Measurements from ENCODE around the gene RNASE11.

The RNASE11 gene

DNA sequence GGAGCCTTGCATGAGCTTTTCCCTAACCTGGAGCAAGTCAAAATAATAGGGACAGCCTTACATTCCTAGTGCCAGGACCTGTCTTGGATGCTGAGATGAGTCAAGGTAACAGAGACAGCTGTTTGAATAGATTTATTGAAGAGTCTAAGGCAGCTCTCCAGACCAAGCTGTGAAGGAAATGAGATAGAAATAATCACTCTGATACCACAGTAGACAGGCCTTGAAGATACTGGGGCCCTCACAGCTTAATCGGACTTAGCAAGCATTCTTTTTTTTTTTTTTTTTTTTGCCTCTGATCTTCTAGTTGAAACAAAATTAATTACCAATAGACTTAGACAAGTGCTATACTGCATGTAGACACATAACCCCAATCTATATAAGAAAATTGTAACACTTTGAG lies 23.8 kb downstream of the RNASE11 start:
- TF ChIP-seq TAF1 (IDR thresholded peaks at IDR 0.05; ENCODE audit: borderline replicate concordance, insufficient read depth, low read length) = no peak
- TF ChIP-seq POLR2AphosphoS5 (IDR thresholded peaks at IDR 0.05; ENCODE audit: low read depth, low read length) = no peak
- TF ChIP-seq, protein P1, sequence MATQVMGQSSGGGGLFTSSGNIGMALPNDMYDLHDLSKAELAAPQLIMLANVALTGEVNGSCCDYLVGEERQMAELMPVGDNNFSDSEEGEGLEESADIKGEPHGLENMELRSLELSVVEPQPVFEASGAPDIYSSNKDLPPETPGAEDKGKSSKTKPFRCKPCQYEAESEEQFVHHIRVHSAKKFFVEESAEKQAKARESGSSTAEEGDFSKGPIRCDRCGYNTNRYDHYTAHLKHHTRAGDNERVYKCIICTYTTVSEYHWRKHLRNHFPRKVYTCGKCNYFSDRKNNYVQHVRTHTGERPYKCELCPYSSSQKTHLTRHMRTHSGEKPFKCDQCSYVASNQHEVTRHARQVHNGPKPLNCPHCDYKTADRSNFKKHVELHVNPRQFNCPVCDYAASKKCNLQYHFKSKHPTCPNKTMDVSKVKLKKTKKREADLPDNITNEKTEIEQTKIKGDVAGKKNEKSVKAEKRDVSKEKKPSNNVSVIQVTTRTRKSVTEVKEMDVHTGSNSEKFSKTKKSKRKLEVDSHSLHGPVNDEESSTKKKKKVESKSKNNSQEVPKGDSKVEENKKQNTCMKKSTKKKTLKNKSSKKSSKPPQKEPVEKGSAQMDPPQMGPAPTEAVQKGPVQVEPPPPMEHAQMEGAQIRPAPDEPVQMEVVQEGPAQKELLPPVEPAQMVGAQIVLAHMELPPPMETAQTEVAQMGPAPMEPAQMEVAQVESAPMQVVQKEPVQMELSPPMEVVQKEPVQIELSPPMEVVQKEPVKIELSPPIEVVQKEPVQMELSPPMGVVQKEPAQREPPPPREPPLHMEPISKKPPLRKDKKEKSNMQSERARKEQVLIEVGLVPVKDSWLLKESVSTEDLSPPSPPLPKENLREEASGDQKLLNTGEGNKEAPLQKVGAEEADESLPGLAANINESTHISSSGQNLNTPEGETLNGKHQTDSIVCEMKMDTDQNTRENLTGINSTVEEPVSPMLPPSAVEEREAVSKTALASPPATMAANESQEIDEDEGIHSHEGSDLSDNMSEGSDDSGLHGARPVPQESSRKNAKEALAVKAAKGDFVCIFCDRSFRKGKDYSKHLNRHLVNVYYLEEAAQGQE (IDR thresholded peaks at IDR 0.05; ENCODE audit: insufficient read depth in 1 of 2, low read depth in 2 of 2, low read length in 2 of 2) = no peak
- no peak for TF ChIP-seq FOXP2 (optimal IDR thresholded peaks at IDR 0.05; ENCODE audit: borderline replicate concordance, extremely low read depth, extremely low read length, insufficient read depth)
- TF ChIP-seq SIN3A (IDR thresholded peaks at IDR 0.05; ENCODE audit: borderline replicate concordance, insufficient read depth, low read length) = no peak

DNA sequence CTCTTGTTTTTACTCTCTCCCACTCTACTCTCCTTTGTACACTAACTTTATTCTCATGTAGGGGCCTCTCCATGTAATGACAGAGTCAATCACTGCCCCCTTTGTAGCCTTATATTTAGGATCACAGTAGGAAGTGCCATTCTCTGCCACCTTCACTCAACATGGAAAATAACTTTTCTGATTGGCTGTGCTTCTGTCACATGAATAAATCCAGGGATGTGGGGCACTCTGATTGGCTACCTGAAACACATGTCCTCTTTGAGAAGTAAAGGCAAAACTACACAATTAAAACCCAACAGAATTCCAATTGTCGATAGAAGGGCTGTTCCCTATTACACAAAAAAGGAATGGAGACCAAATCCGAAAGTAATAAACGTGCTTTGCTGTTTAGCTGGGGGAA lies 26.8 kb downstream of the RNASE11 start, which contains the start of gene RNASE9:
Gene RNASE9 (minus strand): TSS at position 87 of the 400 bp plus-strand sequence.
- TF ChIP-seq SIN3A (IDR thresholded peaks at IDR 0.05; ENCODE audit: borderline replicate concordance, insufficient read depth, low read length) (no peak), POLR2AphosphoS5 (IDR thresholded peaks at IDR 0.05; ENCODE audit: low read depth, low read length) (no peak), FOXP2 (optimal IDR thresholded peaks at IDR 0.05; ENCODE audit: borderline replicate concordance, extremely low read depth, extremely low read length, insufficient read depth) (no peak), TAF1 (IDR thresholded peaks at IDR 0.05; ENCODE audit: borderline replicate concordance, insufficient read depth, low read length) (no peak)
- TF ChIP-seq, protein P1 (IDR thresholded peaks at IDR 0.05; ENCODE audit: insufficient read depth in 1 of 2, low read depth in 2 of 2, low read length in 2 of 2) = no peak

DNA sequence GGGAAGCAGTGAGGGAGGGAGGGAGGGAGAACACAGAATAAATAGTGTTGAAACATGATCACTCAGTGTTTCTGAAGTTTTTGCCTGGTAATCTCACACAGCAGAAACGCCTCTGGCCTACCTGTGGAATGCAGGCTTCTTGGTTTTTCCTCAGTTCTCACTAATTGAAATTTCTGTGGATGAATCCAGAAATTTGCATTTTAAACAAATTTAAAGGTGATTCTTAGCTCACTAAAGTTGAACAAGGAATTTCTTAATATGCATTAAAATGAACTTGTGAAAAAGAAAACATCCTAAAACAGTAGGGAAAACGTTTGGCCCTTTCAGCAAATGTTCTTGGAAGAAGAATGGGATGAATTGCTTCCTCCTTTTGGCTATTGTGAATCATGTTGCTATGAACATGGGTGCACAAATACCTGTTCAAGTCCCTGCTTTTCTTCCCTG lies 28.3 kb downstream of the RNASE11 start:
- TF ChIP-seq POLR2AphosphoS5 (IDR thresholded peaks at IDR 0.05; ENCODE audit: low read depth, low read length) = no peak
- TF ChIP-seq, protein P1 (IDR thresholded peaks at IDR 0.05; ENCODE audit: insufficient read depth in 1 of 2, low read depth in 2 of 2, low read length in 2 of 2) = no peak
- no peak for TF ChIP-seq FOXP2 (optimal IDR thresholded peaks at IDR 0.05; ENCODE audit: borderline replicate concordance, extremely low read depth, extremely low read length, insufficient read depth)
- TF ChIP-seq TAF1 (IDR thresholded peaks at IDR 0.05; ENCODE audit: borderline replicate concordance, insufficient read depth, low read length) = no peak
- no peak for TF ChIP-seq SIN3A (IDR thresholded peaks at IDR 0.05; ENCODE audit: borderline replicate concordance, insufficient read depth, low read length)

DNA sequence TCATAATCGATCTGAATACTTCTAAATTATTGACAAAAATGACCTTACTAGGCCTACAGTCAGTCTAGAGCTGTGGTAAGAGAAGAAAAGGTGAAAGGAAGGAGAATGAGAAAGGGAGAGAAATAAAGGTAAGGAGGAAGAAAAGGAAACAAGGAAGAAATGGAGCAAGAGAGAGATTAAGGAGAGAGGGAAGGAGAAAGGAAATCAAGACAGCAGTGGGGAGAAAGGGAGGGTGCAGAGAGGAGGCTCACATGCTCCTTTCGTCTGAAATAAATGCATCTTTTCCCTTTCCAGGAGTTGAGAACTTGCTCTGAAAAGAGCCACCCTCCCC lies 30.6 kb downstream of the RNASE11 start:
- TF ChIP-seq TAF1 (IDR thresholded peaks at IDR 0.05; ENCODE audit: borderline replicate concordance, insufficient read depth, low read length) = no peak
- no peak for TF ChIP-seq FOXP2 (optimal IDR thresholded peaks at IDR 0.05; ENCODE audit: borderline replicate concordance, extremely low read depth, extremely low read length, insufficient read depth)
- TF ChIP-seq, protein P1 (IDR thresholded peaks at IDR 0.05; ENCODE audit: insufficient read depth in 1 of 2, low read depth in 2 of 2, low read length in 2 of 2) = no peak
- TF ChIP-seq POLR2AphosphoS5 (IDR thresholded peaks at IDR 0.05; ENCODE audit: low read depth, low read length) = no peak
- TF ChIP-seq SIN3A (IDR thresholded peaks at IDR 0.05; ENCODE audit: borderline replicate concordance, insufficient read depth, low read length) = no peak

Measured in PFSK-1 (cell line).